HG03139 (cell line): ENCODE measurements around the gene PRPH.
"Not testable (repeated sequence)": the region's sequence is repeated elsewhere in the genome, so short reads cannot be mapped to it uniquely, and the experiment has no call there.

Source experiments
- ATAC-seq: cut with Tn5 transposase; IDR thresholded peaks from one replicate; pipeline ENCODE4 v1.9.1; 2021; ENCODE audit not compliant: unreplicated experiment

PRPH gene

DNA sequence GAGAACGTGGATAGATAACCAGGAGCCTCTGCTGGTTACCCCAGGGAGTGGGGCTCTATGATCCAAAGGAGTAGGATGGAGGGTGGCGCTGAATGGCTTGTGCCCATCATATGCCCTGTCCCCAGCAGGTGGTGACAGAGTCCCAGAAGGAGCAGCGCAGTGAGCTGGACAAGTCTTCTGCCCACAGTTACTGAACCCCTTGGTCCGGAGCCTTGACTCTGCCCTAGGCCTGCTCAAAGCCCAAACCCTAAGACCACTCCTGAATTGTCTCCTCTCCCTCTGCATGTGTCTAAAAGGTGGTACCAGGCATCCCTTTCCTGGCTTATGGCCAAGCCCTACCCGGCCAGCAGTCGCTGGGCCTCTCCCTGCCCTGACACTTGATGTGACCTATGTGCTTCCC lies 3.2 kb downstream of the PRPH start:
- no peak for ATAC-seq

DNA sequence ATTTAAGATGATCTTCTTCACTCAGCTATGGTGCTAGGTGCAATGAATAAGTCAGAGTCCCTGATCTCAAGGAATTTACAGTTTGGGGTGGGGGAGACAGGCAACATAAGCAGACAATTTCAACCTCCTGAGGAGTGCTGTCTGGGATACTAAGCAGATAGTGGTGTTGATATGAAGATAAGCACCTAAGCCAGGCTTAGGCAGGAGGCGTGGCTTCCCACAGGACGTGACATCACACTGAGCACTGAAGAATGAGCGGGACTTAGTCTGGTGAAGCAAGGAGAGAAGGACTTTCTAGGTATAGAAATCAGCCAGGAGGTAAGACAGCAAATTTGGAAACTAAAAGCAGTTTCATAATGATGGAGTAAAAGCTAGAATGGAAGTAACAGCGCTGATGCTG lies 6.8 kb downstream of the PRPH start:
- ATAC-seq, result no peak

DNA sequence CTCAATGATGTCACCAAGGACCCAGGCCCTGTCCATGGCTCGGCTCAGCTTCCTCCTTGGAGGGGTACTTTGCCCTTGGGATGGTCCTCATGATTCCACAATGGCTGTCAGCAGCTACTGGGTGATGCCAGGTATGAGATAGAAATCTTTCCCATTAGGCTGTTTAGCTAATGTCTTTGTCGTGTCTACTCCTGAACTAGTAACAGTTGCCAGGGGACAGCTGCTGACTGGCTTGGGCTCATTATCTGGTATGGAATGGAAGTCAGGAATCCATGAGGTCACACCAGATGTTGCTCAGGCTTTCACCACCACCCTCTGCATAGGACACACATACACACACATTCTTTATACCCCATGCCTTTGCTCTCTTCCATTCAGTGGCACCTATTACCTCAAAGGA lies 9.2 kb downstream of the PRPH start:
- no peak for ATAC-seq

- no peak for ATAC-seq
Measured at GRCh38 chr12:49305762-49306510, 11.0 kb downstream of the PRPH start.

GRCh38 chr12:49309386-49309785 lies 14.4 kb downstream of the PRPH start:
- no peak for ATAC-seq

DNA sequence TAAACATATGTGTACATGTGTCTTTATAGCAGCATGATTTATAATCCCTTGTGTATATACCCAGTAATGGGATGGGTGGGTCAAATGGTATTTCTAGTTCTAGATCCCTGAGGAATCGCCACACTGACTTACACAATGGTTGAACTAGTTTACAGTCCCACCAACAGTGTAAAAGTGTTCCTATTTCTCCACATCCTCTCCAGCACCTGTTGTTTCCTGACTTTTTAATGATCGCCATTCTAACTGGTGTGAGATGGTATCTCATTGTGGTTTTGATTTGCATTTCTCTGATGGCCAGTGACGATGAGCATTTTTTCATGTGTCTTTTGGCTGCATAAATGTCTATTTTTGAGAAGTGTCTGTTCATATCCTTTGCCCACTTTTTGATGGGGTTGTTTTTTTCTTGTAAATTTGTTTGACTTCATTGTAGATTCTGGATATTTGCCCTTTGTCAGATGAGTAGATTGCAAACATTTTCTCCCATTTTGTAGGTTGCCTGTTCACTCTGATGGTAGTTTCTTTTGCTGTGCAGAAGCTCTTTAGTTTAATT lies 15.6 kb downstream of the PRPH start:
- ATAC-seq, result not testable (repeated sequence)

DNA sequence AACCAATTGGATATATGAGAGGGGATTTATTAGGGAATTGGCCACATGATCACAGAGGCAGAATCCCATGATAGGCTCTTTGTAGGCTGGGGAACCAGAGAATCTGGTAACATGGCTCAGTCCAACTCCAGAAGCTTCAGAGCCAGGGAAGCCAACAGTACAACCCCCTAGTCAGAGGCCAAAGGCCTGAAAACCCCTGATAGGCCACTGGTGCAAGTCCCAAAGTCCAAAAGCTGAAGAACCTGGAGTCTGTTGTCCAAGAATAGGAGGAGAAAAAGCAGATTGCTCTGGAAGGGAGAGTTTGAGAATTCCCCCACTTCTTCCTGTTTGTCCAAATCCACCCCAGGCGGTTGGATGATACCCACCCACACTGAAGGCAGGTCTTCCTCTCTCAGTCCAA lies 19.9 kb downstream of the PRPH start:
- no peak for ATAC-seq

DNA sequence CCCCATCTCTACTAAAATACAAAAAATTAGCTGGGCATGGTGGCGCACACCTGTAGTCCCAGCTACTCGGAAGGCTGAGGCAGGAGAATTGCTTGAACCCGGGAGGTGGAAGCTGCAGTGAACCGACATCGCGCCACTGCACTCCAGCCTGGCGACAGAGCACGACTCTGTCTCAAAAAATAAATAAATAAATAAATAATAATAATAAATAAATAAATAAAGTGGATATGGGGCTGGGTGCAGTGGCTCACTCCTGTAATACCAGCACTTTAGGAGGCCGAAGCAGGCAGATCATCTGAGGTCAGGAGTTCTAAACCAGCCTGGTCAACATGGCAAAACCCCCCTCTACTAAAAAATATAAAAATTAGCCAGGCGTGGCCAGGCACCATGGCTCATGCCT lies 22.2 kb downstream of the PRPH start:
- not testable (repeated sequence) for ATAC-seq

GRCh38 chr12:49320411-49321103 lies 25.6 kb downstream of the PRPH start:
- ATAC-seq, result not testable (repeated sequence)

GRCh38 chr12:49322367-49322707 lies 27.4 kb downstream of the PRPH start:
- ATAC-seq, result no peak

- ATAC-seq, result peak; percentile 97
Measured at GRCh38 chr12:49322708-49323523, 28.0 kb downstream of the PRPH start, which contains the start of gene TROAP. Gene TROAP (plus strand): TSS chr12:49323255. CDS start chr12:49323609, 354 bp downstream.

- ATAC-seq, result no peak
Measured at GRCh38 chr12:49323524-49324097, 28.7 kb downstream of the PRPH start.

- ATAC-seq, result no peak
Measured at GRCh38 chr12:49325606-49326005, 30.7 kb downstream of the PRPH start.

DNA sequence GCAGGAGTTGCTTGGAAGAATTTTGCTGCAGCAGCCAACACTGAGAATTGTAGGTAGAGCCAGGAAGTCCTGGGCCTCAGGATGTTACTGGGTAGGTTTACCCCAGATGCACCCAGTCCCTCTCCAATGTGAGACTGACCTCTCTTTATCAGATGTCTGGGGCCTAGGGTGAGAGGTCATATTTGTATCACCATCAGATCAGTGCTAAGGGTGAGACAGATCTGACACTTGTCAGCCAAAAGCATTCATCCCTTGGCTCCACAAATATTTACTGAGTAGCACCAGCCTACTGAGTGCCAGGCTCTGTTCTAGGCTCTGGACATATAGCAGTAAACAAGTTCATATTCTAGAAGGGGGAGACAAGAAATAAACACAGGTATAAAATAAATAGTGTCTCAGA lies 32.4 kb downstream of the PRPH start:
- ATAC-seq, result no peak

- no peak for ATAC-seq
Measured at GRCh38 chr12:49327887-49328286, 32.9 kb downstream of the PRPH start.

GRCh38 chr12:49328816-49329215 lies 33.9 kb downstream of the PRPH start:
- no peak for ATAC-seq

DNA sequence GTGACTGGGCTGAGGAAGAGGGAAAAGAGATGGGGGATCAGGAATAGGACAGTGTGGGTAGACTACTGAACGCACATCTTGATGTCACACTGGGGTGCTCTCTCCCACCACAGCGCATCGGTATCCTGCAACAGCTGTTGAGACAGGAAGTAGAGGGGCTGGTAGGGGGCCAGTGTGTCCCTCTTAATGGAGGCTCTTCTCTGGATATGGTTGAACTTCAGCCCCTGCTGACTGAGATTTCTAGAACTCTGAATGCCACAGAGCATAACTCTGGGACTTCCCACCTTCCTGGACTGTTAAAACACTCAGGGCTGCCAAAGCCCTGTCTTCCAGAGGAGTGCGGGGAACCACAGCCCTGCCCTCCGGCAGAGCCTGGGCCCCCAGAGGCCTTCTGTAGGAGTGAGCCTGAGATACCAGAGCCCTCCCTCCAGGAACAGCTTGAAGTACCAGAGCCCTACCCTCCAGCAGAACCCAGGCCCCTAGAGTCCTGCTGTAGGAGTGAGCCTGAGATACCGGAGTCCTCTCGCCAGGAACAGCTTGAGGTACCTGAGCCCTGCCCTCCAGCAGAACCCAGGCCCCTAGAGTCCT lies 35.2 kb downstream of the PRPH start:
- no peak for ATAC-seq

- ATAC-seq, result no peak
Measured at GRCh38 chr12:49330631-49331379, 35.9 kb downstream of the PRPH start.

DNA sequence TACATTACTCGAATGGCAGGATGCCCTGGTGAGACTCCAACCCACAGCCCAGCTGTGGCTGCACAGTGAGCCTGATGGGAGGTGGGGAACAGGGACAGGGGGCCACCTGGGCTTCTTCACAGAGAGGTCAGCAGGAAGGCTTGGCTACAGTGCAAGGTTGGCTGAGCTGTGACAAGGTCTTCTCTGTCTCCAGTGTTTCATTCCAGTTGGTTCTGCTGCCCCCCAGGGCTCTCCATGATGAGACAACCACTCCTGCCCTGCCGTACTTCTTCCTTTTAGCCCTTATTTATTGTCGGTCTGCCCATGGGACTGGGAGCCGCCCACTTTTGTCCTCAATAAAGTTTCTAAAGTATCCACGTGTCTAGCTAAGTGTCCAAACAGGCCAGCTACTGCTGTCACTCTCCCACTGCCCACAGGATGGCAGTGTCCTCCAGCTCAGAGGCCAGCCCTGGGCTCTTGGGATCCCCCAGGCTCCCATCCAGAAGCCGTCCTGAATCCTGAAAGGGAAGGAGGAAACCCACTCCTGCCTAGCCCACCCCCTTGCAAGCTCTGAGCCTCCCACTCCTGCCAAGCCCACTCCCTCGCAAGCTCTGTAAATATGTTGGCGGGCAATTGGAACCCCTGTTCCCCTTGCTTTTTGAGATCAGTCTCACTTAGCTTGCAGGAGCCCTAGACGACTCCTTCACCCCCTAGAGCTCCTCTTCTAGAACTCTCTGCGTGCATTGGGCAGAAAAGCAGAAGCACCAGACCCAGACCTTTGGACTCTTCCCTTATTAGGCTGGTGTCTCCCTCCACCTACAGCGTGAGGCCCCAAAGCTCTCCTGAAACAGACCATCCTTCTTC lies 36.7 kb downstream of the PRPH start:
- no peak for ATAC-seq
